AG04449 (cell line): ENCODE measurements around the gene MSANTD1.

Source experiments
- CTCF ChIA-PET: fragments of 350-600 bp; formaldehyde crosslinking; extraction: SDS; loops from one replicate; lab custom pipeline; 2021; ENCODE audit warnings: antibody characterized with exemption; lab: Yijun Ruan, JAX
- POLR2A ChIA-PET: fragments of 400-600, 350-600 bp; formaldehyde crosslinking; extraction: SDS; loops from one replicate; lab custom pipeline; 2020; ENCODE audit warnings: antibody characterized with exemption, inconsistent platforms; lab: Yijun Ruan, JAX
- DNase-seq: peaks from one replicate; pipeline ENCODE4 v3.0.0-alpha.2; 2010; ENCODE audit warnings: low read depth, low spot score
- H3K4me3 ChIP-seq: 2 replicates; pipeline ENCODE4 v1.5.1; 2011; ENCODE audit warnings: low read depth, mild to moderate bottlenecking, control low read depth, low read length
- TF ChIP-seq, protein P1 (sequence below): IDR thresholded peaks from one replicate; pipeline ENCODE4 v1.5.1; 2011; ENCODE audit warnings: mild to moderate bottlenecking, moderate library complexity, low read length, control low read depth, inconsistent platforms; ENCODE audit not compliant: insufficient read depth; ENCODE audit errors: missing control alignments

Gene MSANTD1

DNA sequence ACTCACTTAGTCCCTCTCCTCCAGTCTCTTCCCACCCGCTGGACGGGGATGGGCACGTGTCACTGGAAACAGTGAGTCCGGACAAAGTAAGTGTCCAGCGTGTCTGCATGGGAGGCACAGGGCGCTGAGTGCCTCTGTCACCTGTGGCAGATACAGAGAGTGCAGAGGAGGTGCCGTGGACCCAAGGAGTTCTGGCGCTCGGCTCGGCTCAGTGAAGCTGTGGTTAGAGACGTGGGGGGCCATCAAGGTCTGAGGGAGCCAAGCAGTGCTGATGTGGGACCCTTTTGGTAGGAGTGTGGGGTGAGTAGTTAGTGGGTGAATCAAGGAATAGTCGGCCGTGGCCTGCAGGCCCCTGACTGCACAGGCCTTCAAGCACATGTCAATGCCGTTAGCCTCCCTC, 40.1 kb upstream of the MSANTD1 start:
- POLR2A ChIA-PET, result no interaction called here
- DNase-seq, result no peak
- TF ChIP-seq, protein P1, sequence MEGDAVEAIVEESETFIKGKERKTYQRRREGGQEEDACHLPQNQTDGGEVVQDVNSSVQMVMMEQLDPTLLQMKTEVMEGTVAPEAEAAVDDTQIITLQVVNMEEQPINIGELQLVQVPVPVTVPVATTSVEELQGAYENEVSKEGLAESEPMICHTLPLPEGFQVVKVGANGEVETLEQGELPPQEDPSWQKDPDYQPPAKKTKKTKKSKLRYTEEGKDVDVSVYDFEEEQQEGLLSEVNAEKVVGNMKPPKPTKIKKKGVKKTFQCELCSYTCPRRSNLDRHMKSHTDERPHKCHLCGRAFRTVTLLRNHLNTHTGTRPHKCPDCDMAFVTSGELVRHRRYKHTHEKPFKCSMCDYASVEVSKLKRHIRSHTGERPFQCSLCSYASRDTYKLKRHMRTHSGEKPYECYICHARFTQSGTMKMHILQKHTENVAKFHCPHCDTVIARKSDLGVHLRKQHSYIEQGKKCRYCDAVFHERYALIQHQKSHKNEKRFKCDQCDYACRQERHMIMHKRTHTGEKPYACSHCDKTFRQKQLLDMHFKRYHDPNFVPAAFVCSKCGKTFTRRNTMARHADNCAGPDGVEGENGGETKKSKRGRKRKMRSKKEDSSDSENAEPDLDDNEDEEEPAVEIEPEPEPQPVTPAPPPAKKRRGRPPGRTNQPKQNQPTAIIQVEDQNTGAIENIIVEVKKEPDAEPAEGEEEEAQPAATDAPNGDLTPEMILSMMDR, result no peak
- CTCF ChIA-PET, result interaction anchor here (0.7 to 1.0 kb wide), 2 partner anchors 14 to 21 kb away, joined by 3 read pairs; no protein-coding TSS in a partner anchor
- H3K4me3 ChIP-seq, result no peak overlapping the region

DNA sequence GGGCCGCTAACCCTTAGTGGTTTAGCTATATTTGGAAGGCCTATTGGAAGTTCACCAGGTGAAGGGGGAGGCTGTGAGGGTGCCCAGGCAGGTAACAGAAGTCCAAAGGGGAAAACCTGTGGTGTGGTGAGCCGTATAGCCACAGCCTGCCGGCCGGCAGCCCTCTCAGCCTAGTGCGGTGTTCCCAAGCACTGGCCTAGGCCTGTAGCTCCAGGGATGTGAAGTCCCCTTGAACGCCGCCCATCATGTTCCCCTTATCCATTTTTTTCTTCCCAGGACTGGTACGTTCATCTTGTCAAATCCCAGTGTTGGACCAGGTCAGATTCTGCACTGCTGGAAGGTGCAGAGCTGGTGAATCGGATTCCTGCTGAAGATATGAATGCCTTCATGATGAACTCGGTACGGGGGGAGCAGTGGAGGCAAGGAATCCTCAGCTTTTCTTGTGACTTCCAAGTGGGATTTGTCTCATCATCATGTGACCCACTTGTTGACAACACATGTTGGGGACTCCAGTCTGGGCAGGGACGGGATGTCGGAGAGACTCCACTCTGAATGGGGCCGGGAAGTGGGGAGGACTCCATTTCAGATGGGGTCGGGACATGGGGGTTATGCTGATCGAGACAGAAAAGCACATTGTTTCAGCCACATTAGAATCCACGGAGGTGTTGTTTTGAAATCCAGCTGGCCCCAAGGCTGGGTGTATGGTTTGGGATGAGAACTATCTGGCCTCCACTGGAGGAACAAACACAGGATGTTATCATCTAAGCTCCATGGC, 39.2 kb upstream of the MSANTD1 start:
- POLR2A ChIA-PET, result no interaction called here
- TF ChIP-seq, protein P1, result no peak
- no peak for DNase-seq
- H3K4me3 ChIP-seq, result no peak overlapping the region
- CTCF ChIA-PET, result interaction anchor here (0.7 to 0.8 kb wide), 2 partner anchors 15 to 22 kb away, joined by 3 read pairs; no protein-coding TSS in a partner anchor

DNA sequence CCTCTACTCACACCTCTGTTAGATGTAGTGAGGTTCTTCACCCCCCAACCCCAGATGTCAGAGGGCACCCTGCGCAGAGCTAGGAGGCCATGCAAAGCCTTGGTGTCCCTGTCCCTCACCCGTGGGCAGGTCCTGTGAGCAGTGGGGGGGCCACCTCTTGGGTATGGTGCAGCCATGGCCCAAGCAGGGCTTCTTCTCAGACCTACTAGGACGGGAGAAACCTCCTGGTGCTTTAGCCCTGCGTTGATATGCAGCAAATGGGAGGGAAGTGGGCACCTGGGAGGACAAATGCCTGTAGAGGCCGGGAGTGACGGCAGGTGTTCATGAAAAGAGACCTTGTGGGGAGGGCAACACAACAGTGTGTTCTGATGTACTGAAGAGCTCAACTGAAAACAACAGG, 38.5 kb upstream of the MSANTD1 start:
- DNase-seq, result no peak
- TF ChIP-seq, protein P1, result no peak
- H3K4me3 ChIP-seq, result no peak overlapping the region
- POLR2A ChIA-PET, result no interaction called here
- CTCF ChIA-PET, result no interaction called here

DNA sequence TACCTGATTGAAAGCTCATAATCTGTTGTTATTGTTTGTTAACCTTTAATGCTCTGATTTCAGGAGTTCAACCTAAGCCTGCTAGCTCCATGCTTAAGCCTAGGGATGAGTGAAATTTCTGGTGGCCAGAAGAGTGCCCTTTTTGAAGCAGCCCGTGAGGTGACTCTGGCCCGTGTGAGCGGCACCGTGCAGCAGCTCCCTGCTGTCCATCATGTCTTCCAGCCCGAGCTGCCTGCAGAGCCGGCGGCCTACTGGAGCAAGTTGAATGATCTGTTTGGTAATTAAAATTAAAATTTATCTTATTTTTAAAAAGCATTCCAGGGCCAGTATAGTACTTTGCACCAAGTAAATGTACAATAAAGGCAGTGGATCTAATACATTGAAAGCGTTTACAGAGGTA, 37.1 kb upstream of the MSANTD1 start:
- TF ChIP-seq, protein P1, result no peak
- no peak overlapping the region for H3K4me3 ChIP-seq
- ChIA-PET POLR2A (no interaction called here), CTCF (interaction anchor here (0.8 to 1.0 kb wide), 2 partner anchors 19 to 269 kb away, joined by 3 to 4 read pairs; no protein-coding TSS in a partner anchor)
- no peak for DNase-seq

DNA sequence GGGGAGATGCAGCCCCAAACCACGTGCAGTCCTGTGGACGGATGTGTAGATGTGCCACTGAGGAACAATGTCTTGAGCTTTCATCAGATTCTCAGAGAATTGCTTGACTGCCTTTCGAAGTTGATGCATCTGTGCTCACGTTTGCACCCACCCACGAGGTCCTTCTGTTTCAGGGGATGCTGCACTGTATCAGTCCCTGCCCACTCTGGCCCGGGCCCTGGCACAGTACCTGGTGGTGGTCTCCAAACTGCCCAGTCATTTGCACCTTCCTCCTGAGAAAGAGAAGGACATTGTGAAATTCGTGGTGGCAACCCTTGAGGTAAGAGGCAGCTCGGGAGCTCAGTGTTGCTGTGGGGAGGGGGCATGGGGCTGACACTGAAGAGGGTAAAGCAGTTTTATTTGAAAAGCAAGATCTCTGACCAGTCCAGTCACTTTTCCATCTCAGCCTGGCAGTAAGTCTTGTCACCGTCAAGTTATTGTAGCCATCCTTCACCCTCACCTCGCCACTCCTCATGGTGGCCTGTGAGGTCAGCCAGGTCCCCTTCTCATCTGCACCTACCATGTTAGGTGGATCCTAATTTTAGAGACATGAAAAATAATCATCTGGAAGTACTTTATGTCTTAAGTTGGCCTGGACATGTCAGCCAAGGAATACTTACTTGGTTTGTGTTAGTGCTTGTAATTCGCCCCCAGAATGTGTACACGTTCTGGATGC, 36.4 kb upstream of the MSANTD1 start:
- H3K4me3 ChIP-seq, result no peak overlapping the region
- TF ChIP-seq, protein P1, result no peak
- POLR2A ChIA-PET, result no interaction called here
- no peak for DNase-seq
- CTCF ChIA-PET, result interaction anchor here (0.8 kb wide), 1 partner anchor 268 kb away, joined by 4 read pairs; no protein-coding TSS in a partner anchor

DNA sequence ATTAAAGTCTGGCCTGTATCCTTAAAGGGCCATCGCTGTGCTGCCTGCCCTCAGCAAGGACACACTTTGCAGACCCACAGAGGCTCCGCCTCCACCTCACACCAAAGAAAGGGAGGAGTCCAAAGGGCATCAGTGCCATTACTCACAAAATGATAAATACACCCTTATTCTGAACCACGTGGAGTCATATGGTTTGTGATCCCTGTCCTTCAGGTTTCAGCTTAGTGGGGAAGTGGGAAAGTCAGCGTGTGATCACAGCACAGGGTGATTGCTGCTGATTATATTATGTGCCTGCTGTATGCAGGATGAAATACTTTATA, 35.9 kb upstream of the MSANTD1 start:
- ChIA-PET POLR2A (no interaction called here), CTCF (no interaction called here)
- H3K4me3 ChIP-seq, result no peak overlapping the region
- TF ChIP-seq, protein P1, result no peak
- DNase-seq, result no peak
